NCI-H2171 treated with DMSO at 0.1 percent for 48 hours (cell line): ENCODE data around the gene RDH16.
"Not testable (repeated sequence)": the region's sequence is repeated elsewhere in the genome, so short reads cannot be mapped to it uniquely, and the experiment has no call there.

Experiments used
- DNase-seq: peaks from one replicate; lab custom pipeline; 2025; lab: John Stamatoyannopoulos, UW

The RDH16 gene

GRCh38 chr12:56989861-56990610, 32.6 kb upstream of the RDH16 start:
- no peak for DNase-seq

DNA sequence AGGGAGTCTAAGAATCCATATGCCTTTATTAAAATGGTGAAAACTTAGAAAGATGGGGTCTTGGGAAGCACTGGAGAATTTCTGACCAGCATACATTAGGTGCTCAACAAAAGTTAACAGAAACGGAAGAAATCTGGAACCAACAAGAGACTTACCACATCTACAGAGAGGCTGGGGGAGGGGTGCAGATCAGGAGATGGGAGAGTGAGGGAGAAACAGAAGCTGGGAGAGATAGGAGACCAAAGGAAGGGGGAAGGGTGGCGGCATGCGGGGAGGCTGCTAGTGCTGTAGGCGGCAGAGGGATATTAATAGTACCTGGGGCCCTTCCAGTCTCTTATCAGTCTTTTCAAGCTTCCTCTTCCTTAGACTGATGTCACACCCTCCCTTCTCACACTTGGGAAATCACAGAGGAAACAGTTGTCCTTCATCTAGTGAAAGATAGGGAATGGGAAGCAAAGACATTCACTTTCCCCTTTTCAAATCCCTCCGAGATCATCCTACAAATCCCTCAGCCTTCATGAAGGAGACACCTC, 30.9 kb upstream of the RDH16 start:
- no peak for DNase-seq

- peak; percentile 73 for DNase-seq
These were observed 30.2 kb upstream of the RDH16 start for GRCh38 chr12:56987551-56988053.

GRCh38 chr12:56987011-56987410, 29.6 kb upstream of the RDH16 start:
- DNase-seq: no peak

DNA sequence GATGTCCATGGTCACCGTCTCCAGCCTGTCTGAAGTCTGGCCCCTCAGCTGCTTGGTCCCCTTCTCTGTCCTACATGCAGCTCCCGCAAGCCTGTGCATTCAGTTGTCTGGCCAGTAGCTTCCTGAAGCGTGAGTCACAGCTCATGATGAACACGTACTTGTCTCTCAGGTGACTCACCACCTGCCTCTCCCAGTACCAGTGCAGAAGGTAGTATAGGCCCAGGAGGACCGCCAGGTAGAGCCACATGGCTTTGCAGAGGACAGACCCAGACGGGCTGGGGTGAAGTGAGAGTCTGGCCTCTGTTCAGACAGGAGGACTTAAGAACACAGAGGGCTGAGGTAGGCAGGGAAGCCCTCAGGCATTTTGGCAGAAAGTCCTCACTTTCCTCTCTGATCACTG, 28.3 kb upstream of the RDH16 start:
- not testable (repeated sequence) for DNase-seq

- DNase-seq: no peak
These were observed 26.0 kb upstream of the RDH16 start for GRCh38 chr12:56983386-56983785.

DNA sequence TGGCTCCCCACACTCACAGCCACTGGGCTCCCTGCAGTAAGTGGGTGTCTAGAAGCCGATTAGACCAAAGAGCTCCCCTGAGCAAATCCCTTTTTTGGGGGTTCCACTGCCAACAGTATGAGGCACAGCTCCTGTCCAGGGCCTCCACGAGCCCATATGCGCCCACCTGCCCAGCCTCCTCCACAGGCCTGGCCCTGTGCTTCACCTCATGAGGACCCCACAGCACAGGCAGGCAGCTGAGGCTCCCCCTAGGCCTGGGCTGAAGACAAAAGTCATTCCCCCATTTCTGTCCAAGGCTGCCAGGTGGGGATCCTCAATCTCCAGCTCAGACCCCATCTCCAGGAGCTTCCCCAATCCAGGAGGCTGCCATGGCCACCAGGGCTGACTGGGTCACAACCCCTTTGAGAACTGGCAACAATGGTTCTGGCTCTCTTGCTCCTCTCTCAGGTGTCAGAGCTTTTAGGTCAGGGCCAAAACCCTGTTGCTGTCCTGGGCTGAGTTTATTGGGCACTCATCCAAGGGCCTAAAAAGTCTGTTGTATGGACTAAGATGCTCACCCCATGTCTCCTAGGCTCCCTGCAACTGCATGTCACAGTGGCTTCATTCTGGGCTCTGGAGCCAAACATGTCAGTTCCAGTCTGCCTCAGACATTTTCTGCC, 25.3 kb upstream of the RDH16 start:
- not testable (repeated sequence) for DNase-seq

DNA sequence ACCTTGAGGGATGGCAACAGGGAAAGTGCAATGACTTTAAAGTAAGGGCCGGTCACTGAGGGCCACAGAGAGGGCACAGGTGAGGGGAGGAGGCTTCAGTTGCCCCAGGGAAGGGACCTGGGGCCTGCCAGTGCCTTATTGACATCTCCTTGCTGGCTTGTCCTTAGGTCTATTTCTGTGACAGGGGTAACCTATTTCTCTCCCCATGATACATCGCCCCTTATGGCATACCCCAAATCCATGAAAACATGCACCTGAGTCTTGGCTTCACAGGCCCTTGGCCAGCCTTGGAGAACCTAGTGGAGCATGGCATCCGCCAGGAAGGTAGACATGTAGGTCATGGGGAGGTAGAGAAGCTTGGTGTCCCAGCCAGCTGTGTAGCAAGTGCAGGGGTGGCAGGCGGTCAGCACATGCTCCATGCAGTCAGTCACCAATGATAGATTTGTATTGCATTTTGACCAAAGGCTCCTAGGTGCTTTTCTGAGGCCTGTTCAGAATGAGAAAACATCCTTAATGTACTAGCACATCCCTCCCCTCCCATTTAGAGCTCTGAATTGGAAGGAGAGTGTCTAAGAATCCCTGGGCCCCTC, 23.6 kb upstream of the RDH16 start:
- no peak for DNase-seq

- DNase-seq: no peak
These were observed 22.9 kb upstream of the RDH16 start for GRCh38 chr12:56980268-56980667.

DNA sequence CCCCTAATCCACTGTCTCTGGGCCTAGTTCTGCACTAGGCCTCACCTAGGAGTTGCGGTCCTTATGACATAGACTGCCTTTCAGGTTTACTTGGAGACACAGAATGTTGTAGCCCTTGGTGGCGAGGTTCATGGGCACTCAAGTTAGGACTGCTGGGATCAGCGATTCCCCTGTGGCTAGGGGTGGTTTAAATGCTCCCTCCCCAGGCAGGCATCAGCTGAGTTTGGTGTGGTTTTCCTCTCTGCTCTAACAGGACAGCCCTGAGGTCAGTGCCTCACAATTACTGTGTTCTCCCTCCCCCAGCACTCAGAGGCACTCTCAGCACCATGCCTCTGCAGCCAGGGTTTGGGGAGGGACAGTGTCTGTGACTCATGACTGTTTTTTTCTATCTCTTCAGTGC, 22.2 kb upstream of the RDH16 start:
- no peak for DNase-seq

GRCh38 chr12:56978397-56979138, 21.2 kb upstream of the RDH16 start:
- DNase-seq: no peak

DNA sequence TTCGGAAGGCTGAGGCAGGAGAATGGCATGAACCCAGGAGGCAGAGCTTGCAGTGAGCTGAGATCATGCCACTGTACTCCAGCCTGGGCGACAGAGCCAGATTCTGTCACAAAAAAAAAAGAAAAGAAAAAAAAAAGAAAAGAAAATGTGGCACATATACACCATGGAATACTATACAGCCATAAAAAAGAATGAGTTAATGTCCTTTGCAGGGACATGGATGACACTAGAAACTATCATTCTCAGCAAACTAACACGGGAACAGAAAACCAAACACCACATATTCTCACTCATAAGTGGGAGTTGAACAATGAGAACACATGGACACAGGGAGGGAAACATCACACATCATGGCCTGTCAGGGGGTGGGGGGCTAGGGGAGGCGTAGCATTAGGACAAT, 20.0 kb upstream of the RDH16 start:
- DNase-seq: not testable (repeated sequence)

- DNase-seq: not testable (repeated sequence)
These were observed 16.8 kb upstream of the RDH16 start for GRCh38 chr12:56974224-56974623.

DNA sequence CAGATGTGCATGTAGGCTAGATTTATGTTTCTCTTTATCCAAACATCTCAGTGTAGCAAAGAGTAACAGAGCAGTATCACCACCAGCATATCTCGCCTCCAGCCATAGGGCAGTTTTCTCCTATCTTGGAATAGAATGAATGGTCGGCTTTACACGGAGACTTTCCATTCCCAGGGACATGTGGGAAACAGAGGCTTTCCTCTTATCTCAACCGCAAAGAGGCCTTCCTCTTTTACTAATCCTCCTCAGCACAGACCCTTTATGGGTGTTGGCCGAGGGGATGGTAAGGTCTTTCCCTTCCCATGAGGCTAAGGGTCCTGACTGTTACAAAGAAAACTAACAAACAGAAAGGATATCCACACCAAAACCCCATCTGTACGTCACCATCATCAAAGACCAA, 11.5 kb upstream of the RDH16 start:
- not testable (repeated sequence) for DNase-seq

DNA sequence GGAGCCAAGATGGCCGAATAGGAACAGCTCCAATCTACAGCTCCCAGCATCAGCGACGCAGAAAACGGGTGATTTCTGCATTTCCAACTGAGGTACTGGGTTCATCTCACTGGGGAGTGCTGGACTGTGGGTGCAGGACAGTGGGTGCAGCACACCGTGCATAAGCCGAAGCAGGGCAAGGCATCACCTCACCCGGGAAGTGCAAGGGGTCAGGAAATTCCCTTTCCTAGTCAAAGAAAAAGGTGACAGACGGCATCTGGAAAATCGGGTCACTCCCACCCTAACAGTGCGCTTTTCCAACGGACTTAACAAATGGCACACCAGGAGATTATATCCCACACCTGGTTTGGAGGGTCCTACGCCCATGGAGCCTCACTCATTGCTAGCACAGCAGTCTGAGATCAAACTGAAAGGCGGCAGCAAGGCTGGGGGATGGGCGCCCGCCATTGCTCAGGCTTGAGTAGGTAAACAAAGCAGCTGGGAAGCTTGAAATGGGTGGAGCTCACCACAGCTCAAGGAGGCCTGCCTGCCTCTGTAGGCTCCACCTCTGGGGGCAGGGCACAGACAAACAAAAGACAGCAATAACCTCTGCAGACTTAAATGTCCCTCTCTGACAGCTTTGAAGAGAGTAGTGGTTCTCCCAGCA, 8.7 kb upstream of the RDH16 start:
- DNase-seq: not testable (repeated sequence)

DNA sequence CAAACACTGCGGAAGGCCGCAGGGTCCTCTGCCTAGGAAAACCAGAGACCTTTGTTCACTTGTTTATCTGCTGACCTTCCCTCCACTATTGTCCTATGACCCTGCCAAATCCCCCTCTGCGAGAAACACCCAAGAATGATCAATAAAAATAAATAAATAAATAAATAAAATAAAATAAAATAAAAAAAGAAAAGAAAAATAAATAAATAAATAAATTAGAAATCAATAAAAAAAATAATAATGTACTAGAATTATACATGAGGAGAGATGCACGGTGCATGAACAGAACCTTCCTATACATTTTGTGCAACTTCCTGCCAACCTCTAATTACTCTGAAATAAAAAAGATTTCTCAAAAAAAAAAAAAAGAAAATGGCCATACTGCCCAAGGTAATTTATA, 7.7 kb upstream of the RDH16 start:
- DNase-seq: not testable (repeated sequence)

GRCh38 chr12:56963557-56963956, 6.1 kb upstream of the RDH16 start:
- not testable (repeated sequence) for DNase-seq

DNA sequence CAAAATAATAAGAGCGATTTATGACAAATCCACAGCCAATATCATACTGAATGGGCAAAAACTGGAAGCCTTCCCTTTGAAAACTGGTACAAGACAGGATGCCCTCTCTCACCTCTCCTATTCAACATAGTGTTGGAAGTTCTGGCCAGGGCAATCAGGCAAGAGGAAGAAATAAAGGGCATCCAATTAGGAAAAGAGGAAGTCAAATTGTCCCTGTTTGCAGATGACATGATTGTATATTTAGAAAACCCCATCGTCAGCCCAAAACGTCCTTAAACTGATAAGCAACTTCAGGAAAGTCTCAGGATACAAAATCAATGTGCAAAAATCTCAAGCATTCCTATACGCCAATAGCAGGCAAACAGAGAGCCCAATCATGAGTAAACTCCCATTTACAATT, 4.8 kb upstream of the RDH16 start:
- DNase-seq: not testable (repeated sequence)

- DNase-seq: no peak
These were observed 1.0 kb upstream of the RDH16 start for GRCh38 chr12:56958422-56958821.

DNA sequence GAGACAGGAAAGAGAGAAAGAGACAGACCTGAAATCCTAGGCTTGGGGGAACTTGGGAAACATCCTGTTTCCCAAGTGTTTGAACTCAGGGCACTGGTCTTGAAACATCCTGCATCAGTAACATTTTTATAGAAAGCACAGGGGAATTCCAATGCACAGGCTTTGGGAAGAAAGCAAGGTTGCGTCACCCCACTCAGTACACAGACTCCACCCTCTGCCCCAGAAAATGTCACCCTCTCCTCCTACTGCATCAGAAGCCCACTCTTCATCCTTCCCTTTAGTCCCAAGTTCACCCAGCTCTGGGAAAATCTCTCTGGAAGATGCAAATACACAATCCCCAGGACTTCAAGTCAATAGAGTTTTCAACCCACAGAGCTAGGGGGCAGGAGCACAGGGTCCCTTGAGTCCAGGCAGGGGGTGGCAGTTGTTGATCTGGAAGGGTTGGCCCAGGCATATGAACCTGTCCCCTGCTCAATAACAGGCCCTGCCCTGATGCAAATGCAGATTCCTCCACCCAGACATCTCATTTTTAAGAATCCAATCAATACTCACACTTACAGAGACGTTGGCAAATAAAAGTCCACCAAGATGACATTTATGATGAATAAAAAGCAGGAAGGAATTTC, 1.7 kb downstream of the RDH16 start:
- no peak for DNase-seq

GRCh38 chr12:56954958-56955355, 2.5 kb downstream of the RDH16 start:
- no peak for DNase-seq
